Right lobe of liver (tissue), 6 donors: ENCODE data around the gene MAPT. TPM values are rescaled to one million over a fixed set of nuclear protein-coding genes. Genes with fewer than 3 reads are reported as not detected.

ENCODE experiments used
- ATAC-seq, 4 donors: fragments of 200-7000 bp; cut with Tn5 transposase; one replicate each; pipeline ENCODE4 v1.9.1; 2020; ENCODE audit warnings: mild to moderate bottlenecking in 4 of 4, moderate library complexity in 4 of 4
- DNase-seq, 3 donors: peaks; one replicate each; pipeline ENCODE4 v3.0.0-alpha.2; 2020
- H3K27ac ChIP-seq, 3 donors: fragments of 200-600 bp; one replicate each; pipeline ENCODE4 v1.8.0; 2022
- H3K27me3 ChIP-seq, 2 donors: fragments of 200-600 bp; one replicate each; pipeline ENCODE4 v1.8.0; 2022
- H3K36me3 ChIP-seq, 4 donors: fragments of 200-600 bp; sonication (generic) in 1 of 4; one replicate each; pipeline versions ENCODE4 v1.5.1 to v1.8.0; 2017 to 2022; ENCODE audit warnings: control low read depth in 1 of 4
- H3K4me1 ChIP-seq, 4 donors: fragments of 200-600 bp; sonication (generic) in 1 of 4; one replicate each; pipeline versions ENCODE4 v1.5.1 to v1.8.0; 2017 to 2022; ENCODE audit warnings: control low read depth in 1 of 4
- H3K4me3 ChIP-seq, 3 donors: fragments of 200-600 bp; one replicate each; pipeline ENCODE4 v1.8.0; 2022
- H3K9me3 ChIP-seq, 4 donors: fragments of 200-600 bp; sonication (generic) in 1 of 4; one replicate each; pipeline versions ENCODE4 v1.5.1 to v1.8.0; 2017 to 2022; ENCODE audit warnings: control low read depth in 1 of 4
- CTCF ChIP-seq, 4 donors: fragments of 200-600 bp in 3 of 4; fragments of 450-650 bp in 1 of 4; IDR thresholded peaks; one replicate each; pipeline versions ENCODE4 v1.5.1 to v1.8.0; 2016 to 2022; ENCODE audit warnings: antibody characterized with exemption in 4 of 4, mild to moderate bottlenecking in 2 of 4
- POLR2A ChIP-seq: fragments of 450-650 bp; IDR thresholded peaks from one replicate; pipeline ENCODE4 v1.6.1; 2017; ENCODE audit warnings: antibody characterized with exemption, mild to moderate bottlenecking
- WGBS: methylation state at CpG from one replicate; pipeline ENCODE4 v1.1.6; 2018; ENCODE audit warnings: low coverage, low lambda C conversion rate; ENCODE audit not compliant: insufficient coverage; ENCODE audit errors: missing lambda C conversion rate; 5-methylcytosine and 5-hydroxymethylcytosine counted together
- intact Hi-C, 2 donors: fragments of 100-400 bp; cut with DNase I; formaldehyde crosslinking; loops; one replicate each; pipeline versions ENCODE4 v1.11.2 to v1.14.1; 2022
- total RNA-seq, 6 experiments: library from RNA; depleted of rRNA in 2 of 6; stranded (reverse); fragments of >200 nt in 2 of 6; fragmentation: NEBNext Ultra II Directional in 3 of 6; extraction: Animal tissue kit (Norgen Biotek cat#: 25700) in 3 of 6; gene quantifications; one replicate each; pipeline versions ENCODE4 v1.1.0 to v1.2.4, GENCODE V29; 2016 to 2023
- donor health status: DM: no; HTN: yes; CAD: no.
- donor health status: DM: no; HTN: no; CAD: no.
- donor health status: DM: no; HTN: no; CAD: no.
- donor health status: DM: no; HTN: yes; CAD: no.
- donor health status: DM: no; HTN: yes; CAD: no.

Gene MAPT
- total RNA-seq, 6 experiments from 2014 or later = 0.39 to 4.9 (median 0.59) TPM

GRCh38 chr17:45848868-45849535, 45.4 kb upstream of the MAPT start:
- intact Hi-C loops = no loop called here
- DNase-seq = no peak
- Histone ChIP-seq H3K27ac (no peak overlapping the region), H3K27me3 (no peaks in the 10 kb centered on the region), H3K9me3 (no peaks in the 10 kb centered on the region), H3K4me1 (no peaks in the 10 kb centered on the region), H3K36me3 (no peaks in the 10 kb centered on the region), H3K4me3 (no peak overlapping the region)
- ATAC-seq = peak in 1 of 4 donors; percentile 54
- WGBS = no CpG with 5 or more reads among the region's 15 CpGs
- TF ChIP-seq POLR2A = no peak
- no peak for TF ChIP-seq CTCF (IDR thresholded peaks at IDR 0.05)

GRCh38 chr17:45849536-45849990, 44.8 kb upstream of the MAPT start:
- 40% methylated on average over 1 of the region's 7 CpGs for WGBS
- H3K4me3 ChIP-seq = no peak overlapping the region
- intact Hi-C loops = no loop called here
- TF ChIP-seq CTCF (IDR thresholded peaks at IDR 0.05) (no peak), POLR2A (no peak)
- DNase-seq (no peak), ATAC-seq (no peak)
- H3K27ac ChIP-seq = no peak overlapping the region
- H3K36me3 ChIP-seq = no peaks in the 10 kb centered on the region
- H3K4me1 ChIP-seq = no peaks in the 10 kb centered on the region
- no peaks in the 10 kb centered on the region for H3K9me3 ChIP-seq
- no peaks in the 10 kb centered on the region for H3K27me3 ChIP-seq

- TF ChIP-seq CTCF (IDR thresholded peaks at IDR 0.05) (no peak), POLR2A (no peak)
- Histone ChIP-seq H3K4me1 (no peaks in the 10 kb centered on the region), H3K4me3 (no peak overlapping the region), H3K27ac (no peak overlapping the region), H3K27me3 (no peaks in the 10 kb centered on the region), H3K9me3 (no peaks in the 10 kb centered on the region), H3K36me3 (no peaks in the 10 kb centered on the region)
- DNase-seq (no peak), ATAC-seq (no peak)
- 64% methylated on average over 3 of the region's 4 CpGs for WGBS
- intact Hi-C loops = no loop called here
Observed at GRCh38 chr17:45850011-45850410, 44.3 kb upstream of the MAPT start.

- 77% methylated on average over 4 of the region's 5 CpGs for WGBS
- Histone ChIP-seq H3K9me3 (no peaks in the 10 kb centered on the region), H3K27me3 (no peaks in the 10 kb centered on the region), H3K27ac (no peak overlapping the region), H3K4me3 (no peak overlapping the region), H3K36me3 (no peaks in the 10 kb centered on the region), H3K4me1 (no peaks in the 10 kb centered on the region)
- DNase-seq = no peak
- ATAC-seq = no peak
- TF ChIP-seq CTCF (IDR thresholded peaks at IDR 0.05) (no peak), POLR2A (no peak)
- intact Hi-C loops = no loop called here
Observed at GRCh38 chr17:45850468-45850867, 43.9 kb upstream of the MAPT start.
